Left ventricle myocardium superior (tissue), 1 donor: ENCODE data around the gene SNTG2. TPM values are rescaled to one million over a fixed set of nuclear protein-coding genes. Genes with fewer than 3 reads are reported as not detected.
"Not testable (repeated sequence)": the region's sequence is repeated elsewhere in the genome, so short reads cannot be mapped to it uniquely, and the experiment has no call there.

Experiments used
- ATAC-seq: fragments of 200-7000 bp; cut with Tn5 transposase; one replicate; pipeline ENCODE4 v1.9.1; 2020; ENCODE audit warnings: mild to moderate bottlenecking, moderate library complexity
- DNase-seq: peaks from one replicate; pipeline ENCODE4 v3.0.0-alpha.2; 2020
- intact Hi-C: fragments of 100-400 bp; cut with micrococcal nuclease; formaldehyde crosslinking; loops from one replicate; pipeline ENCODE4 v1.11.0; 2022
- long read RNA-seq: library from polyadenylated mRNA; unstranded; transcript quantifications from one replicate; pipeline ENCODE4 v2.0.0, GENCODE V29; 2021
- total RNA-seq: library from RNA; stranded (reverse); fragmentation: NEBNext Ultra II Directional; extraction: Animal tissue kit (Norgen Biotek cat#: 25700); gene quantifications from one replicate; pipeline ENCODE4 v1.2.1, GENCODE V29; 2021
- donor health status: DM: no; HTN: yes; CAD: no; lungs with severe emphysema.

Gene SNTG2
- 0.77 TPM for total RNA-seq
- long read RNA-seq: 0 reads

DNA sequence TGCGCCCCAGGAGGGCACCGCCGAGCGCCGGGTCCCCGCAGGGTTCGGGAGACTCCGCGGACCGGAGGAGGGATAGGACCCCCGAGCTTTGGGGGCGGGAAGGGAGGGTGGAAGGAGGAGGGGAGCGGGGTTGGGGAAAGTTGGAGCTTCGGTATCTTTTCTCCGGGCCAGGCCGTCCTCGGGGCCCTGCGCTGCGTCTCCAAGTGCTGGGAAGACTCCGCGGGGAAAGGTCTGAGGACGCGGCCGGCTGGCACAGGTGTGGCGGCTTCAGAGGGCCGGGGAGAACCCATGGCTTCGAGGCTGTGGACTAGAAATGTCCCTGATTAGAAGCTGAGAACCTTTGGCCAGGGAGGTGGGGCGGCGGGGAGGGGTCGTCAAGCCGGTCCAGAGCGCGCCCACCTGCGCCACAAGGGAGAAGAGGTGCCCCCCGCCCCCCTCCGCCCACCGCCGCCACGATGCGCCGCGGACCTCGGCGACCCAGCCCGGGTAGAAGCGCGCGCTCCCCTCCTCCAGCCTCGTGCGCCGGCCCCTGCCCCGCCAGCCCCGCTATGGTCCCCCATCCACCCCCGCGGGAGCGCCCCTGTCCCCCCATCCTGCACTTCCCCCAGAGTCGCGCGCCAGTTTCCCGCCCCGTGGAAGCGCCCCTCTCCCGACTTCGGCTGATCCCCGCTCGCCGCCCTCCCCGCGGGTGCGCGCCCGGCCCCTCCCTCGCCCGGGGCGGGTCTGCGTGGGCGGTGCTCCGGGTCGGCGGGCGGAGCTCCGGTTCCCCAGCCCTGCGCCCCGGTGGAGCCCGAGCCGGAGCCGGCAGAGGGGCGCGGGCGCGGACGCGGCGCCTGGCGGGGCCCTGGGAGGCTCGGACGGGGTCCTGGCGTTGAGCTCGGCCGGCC lies at the start of gene SNTG2:
Gene SNTG2, plus strand, starts transcription at position 770 of the 887 bp plus-strand sequence. CDS start 148 bp downstream, outside the sequence.
- ATAC-seq: peak; percentile 88
- DNase-seq: peak; percentile 59
- intact Hi-C loops: no loop called here

- intact Hi-C loops: no loop called here
- ATAC-seq (no peak), DNase-seq (no peak)
Measured at GRCh38 chr2:902584-902983, 48.1 kb upstream of the SNTG2 start.

GRCh38 chr2:903223-903900 lies 47.3 kb upstream of the SNTG2 start:
- no peak for DNase-seq
- no peak for ATAC-seq
- intact Hi-C loops: no loop called here

GRCh38 chr2:904246-905024 lies 46.2 kb upstream of the SNTG2 start:
- DNase-seq (no peak), ATAC-seq (no peak)
- intact Hi-C loops: no loop called here

GRCh38 chr2:905091-905832 lies 45.4 kb upstream of the SNTG2 start:
- ATAC-seq: no peak
- intact Hi-C loops: no loop called here
- no peak for DNase-seq

- no peak for DNase-seq
Measured at GRCh38 chr2:905833-906140, 44.9 kb upstream of the SNTG2 start.

GRCh38 chr2:907706-908105 lies 42.9 kb upstream of the SNTG2 start:
- intact Hi-C loops: no loop called here
- DNase-seq (no peak), ATAC-seq (no peak)

More at GRCh38 chr2:905833-906140, 44.9 kb upstream of the SNTG2 start:
- no peak for ATAC-seq
- intact Hi-C loops: no loop called here

- intact Hi-C loops: no loop called here
- DNase-seq (no peak), ATAC-seq (no peak)
Measured at GRCh38 chr2:908568-908967, 42.1 kb upstream of the SNTG2 start.

DNA sequence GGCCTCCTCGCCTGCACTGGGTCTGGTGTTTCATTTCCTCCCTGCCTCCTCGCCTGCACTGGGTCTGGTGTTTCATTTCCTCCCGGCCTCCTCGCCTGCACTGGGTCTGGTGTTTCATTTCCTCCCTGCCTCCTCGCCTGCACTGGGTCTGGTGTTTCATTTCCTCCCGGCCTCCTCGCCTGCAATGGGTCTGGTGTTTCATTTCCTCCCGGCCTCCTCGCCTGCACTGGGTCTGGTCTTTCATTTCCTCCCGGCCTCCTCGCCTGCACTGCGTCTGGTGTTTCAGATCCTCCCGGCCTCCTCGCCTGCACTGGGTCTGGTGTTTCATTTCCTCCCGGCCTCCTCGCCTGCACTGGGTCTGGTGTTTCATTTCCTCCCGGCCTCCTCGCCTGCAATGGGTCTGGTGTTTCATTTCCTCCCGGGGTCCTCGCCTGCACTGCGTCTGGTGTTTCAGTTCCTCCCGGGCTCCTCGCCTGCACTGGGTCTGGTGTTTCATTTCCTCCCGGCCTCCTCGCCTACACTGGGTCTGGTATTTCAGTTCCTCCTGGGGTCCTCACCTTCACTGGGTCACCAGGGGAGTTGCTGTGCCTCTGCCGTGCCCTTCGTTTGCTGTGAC lies 40.8 kb upstream of the SNTG2 start:
- intact Hi-C loops, DNase-seq, ATAC-seq: not testable (repeated sequence)

- ATAC-seq (no peak), DNase-seq (no peak)
- intact Hi-C loops: no loop called here
Measured at GRCh38 chr2:910698-911097, 40.0 kb upstream of the SNTG2 start.

- ATAC-seq (no peak), DNase-seq (no peak)
- intact Hi-C loops: no loop called here
Measured at GRCh38 chr2:915979-916378, 34.7 kb upstream of the SNTG2 start.

DNA sequence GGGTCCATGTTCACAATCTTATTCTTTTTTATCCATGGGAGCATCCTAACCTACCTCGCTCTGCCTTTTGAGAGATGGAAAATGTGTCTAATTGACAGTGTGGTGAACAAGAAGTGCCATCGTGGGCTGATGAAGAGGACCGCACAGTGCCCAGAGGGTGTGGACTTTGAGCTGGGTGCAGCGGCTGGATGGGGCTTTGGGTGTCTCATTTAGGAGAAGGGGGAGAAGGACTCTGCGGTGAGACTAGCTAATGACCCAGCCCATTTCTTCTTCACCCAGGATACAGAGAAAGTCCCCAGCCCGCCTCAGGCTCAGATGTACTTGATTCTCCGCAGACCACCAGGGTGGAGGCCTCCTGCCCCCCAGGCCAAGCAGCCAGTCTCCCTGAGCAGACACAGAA lies 33.7 kb upstream of the SNTG2 start:
- intact Hi-C loops: no loop called here
- ATAC-seq (no peak), DNase-seq (no peak)

GRCh38 chr2:919672-920071 lies 31.0 kb upstream of the SNTG2 start:
- DNase-seq: no peak
- no peak for ATAC-seq
- intact Hi-C loops: no loop called here

DNA sequence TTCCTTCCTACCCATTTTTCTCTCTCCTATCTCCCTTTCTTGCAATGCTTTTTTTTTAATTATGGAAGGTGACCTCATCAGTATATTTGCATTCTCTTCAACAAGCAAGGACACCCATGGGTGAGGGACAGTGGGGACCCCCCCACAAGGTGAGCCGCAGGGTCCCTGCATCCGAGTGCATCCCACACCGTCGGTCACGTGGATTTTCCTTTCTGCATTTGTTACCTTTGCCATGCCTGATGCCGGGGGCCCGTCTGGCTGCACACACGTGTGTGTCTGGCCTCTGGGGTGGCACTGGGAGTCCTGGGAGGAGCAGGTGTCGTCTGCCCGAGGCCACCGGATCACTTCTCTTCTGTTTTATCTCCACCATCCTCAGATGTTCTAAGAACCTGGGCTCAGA lies 30.1 kb upstream of the SNTG2 start:
- no peak for DNase-seq
- ATAC-seq: no peak
- intact Hi-C loops: no loop called here

DNA sequence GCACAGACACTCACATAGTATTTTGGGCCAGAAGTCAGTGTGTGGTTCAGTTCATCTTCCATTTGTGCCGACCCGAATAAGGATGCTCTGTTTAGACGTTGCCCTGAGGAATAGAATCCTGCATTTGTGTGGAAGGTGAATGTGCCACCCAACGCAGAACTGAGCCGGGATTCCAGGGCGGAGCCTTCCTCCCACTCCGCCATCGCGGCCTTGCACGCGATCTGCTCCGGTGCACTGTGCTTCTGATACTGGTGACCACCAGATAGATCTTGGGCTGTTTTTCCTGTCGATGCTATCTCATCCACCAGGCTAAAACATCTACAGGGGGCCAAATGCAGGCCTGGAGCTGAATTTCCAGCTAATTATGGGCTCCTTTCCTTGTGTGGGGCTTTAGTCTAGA lies 29.6 kb upstream of the SNTG2 start:
- no peak for ATAC-seq
- no peak for DNase-seq
- intact Hi-C loops: no loop called here

DNA sequence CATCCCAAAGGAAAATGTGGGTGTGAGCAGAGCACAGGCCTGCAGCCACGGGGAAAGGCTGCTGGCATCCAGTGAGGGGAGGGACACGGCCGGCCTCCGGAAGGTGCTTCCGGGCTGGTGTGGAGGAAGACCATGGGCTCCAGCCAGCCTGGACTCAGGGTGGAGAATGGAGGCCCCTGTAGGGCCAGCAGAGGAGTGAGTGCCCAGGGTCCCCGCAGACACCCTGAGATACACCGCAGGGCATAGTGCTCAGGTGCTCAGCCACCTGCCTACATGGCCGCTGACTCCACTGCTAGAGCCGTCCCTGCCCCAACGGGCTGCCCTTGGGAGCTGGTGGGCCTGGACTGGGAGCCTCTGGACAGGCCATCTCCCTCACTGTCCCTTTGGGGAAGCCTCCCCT lies 28.5 kb upstream of the SNTG2 start:
- ATAC-seq (no peak), DNase-seq (no peak)
- intact Hi-C loops: no loop called here

GRCh38 chr2:923832-924601 lies 26.6 kb upstream of the SNTG2 start:
- DNase-seq (no peak), ATAC-seq (no peak)
- intact Hi-C loops: no loop called here

DNA sequence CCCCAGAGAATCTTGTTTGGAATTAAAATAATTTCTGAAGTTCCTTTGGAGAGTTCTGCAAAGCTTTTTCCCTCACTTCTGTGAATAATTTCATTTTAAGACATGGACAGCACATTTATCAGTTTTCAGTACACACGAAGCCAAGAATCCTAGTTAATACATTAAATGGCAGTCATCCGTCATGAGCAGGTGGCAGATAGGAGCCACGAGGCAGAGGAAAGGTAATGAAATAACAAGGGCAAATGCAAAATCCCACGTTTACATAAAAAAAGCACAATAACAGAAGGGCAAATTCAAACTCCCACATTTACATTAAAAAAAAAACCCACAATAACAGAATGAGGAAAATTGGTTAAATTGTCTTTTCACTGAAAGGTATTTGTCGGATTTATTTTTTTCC lies 25.9 kb upstream of the SNTG2 start:
- intact Hi-C loops: no loop called here
- ATAC-seq (no peak), DNase-seq (no peak)
